Measurements from ENCODE around the gene TESPA1.

DNA sequence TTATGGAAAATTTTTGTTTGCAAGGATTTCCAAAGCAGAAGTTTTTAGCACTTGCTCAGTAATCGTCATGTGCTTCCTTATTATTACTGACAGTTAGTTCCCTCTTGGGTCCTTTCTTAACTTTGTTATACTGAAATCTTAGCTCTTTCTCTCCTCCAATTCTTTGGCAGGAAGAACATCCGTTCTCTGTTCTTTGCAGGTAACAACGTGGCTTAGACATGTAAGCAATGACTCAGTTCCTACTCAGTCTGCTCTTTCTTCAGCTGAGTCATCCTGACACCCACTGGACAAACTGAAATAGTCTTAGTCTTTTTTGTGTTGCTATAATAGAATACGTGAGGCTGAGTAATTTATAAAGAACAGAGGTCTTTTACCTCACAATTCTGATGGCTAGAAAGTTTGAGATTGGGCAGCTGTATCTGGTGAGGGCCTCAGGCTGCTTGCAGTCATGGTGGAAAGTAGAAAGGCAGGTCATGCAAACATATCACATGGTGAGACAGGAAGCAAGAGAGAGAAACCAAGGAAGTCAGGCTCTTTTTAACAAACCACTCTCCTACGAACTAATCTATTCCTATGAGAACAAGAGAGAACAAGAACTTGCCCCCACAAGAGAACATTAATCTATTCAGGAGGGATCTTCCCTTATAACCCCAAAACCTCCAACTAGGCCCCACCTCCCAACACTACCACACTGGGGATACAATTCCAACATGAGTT lies 49.2 kb downstream of the TESPA1 start:
- TF ChIP-seq CTCF (IDR thresholded peaks at IDR 0.05) (no peak), POLR2AphosphoS5 (IDR thresholded peaks at IDR 0.05) (no peak), EP300 (IDR thresholded peaks at IDR 0.05) (no peak), POLR2A (IDR thresholded peaks at IDR 0.05) (no peak)

Data from suprapubic skin (tissue), 4 donors.